ENCODE measurements around the gene ZNF624.
A peak's percentile ranks its signal among the peaks of the same experiment; 100 is the strongest.

Gene ZNF624

DNA sequence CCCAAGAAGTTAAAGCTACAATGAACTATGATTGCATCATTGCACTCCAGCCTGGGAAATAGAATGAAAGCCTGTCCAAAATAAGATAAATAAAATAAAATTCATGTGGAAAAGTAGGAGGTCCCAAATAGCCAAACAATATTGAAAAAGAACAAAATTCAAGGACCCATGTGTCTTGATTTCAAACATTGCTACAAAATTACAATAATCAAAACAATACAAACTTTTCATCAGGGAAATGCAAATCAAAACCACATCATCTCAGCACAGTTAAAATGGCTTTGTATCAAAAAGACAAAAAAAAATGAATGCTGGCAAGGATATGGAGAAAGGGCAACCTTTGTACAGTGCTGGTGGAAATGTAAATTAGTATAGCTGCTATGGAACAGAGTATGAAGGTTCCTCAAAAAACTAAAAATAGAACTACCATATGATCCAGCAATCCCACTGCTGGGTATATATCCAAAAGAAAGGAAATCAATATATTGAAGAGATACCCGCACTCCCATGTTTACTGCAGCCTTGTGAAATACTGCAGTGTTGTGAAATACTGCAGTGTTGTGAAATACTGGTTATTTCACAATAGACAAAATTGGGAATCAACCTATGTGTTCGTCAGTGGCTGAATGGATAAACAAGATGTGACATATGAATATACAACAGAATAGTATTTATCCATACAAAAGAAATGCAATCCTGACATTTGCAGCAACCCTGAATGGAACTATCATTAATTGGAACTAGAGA is 60.1 kb downstream of the ZNF624 start:
- DNase-seq: no peak

DNA sequence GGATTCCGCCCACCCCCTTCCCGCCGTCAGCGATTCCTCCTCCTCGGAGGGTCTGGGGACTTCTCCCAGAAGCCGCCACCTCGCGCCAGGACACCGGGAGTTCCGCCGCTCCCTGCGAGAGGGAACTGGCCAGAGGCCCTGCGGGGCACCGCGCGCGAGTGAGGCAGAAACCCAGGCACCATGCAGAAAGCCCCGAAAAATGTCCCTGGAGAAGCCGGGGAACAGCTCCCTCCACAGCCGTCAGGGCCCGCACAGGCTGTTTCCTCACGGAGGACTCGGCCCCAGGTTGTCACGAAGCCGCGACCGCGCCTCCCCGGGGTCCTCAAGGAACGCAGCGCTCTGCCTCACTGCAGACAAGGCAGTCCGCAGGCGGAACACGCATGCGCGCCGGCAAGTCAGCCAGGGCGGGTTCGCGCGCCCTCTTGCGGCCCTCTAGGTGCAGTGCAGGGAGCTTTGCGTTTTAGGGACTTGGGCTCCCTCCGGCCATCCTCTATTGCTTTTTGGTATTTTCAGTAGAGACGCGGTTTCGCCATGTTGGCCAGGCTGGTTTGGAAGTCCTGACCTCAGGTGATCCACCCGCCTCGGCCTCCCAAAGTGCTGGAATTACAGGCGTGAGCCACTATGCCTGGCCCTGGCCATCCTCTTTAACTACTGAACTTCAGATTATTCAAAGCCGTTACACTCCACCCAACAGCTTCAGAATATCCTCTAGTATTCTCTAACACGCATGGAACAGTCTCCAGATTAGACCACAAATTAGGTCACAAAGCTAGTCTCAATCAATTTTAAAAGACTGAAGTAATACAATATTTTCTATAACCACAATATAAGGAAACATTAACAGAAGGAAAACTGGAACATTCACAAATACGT is 64.3 kb downstream of the ZNF624 start:
- DNase-seq: peak; percentile 35 to 54

DNA sequence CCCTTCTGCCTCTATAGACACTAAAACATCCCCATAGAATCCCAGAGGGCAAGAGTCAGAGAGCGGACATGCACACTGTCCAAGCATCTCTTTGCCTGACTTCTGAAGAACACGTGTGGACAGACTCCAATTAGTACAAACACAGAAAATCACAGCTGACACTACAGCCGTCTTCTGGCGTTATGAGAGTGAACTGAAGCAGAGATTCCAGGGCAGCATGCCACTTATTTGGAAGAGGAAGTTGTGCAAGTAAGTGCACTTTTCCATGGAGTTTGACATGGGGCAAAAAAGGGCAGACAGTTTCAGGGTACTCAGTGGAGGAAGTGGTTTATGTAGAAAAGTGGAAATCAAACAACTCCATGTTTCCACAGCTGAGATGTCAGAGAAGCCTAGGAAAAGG is 67.9 kb downstream of the ZNF624 start:
- DNase-seq: no peak

DNA sequence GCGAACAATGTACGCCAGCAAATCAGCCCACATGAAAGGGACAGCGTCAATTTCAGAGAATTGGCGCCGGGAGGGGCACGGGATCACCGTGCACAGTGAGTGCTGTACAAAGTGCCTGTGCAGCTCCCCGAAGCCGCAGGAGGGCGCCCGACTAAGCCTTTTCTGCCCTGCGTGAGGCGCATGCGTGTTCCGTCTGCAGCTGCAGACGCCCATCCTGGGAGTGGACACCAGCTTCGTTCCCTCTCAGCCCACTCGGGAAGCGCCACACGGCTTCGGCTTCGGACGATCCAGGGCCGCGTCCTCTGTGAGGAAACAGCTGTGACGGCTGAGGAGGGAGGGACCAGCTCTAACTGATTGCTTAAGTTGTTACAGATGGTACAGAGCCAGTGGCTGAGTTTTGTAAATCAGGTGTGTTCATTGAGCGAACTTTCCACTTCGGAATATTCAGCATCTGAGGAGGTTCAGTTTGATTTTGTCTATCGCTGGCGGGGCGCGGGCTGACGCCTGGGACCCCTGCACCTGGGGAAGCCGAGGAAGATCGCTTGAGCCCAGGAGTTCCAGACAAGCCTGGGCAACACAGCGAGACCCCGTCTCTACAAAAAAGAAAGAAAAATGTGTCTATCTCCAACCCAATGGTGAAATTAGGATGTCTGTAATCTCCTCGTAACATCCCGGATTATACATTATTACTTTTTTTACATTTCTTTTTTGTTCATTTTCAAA is 69.2 kb downstream of the ZNF624 start:
- no peak for DNase-seq

DNA sequence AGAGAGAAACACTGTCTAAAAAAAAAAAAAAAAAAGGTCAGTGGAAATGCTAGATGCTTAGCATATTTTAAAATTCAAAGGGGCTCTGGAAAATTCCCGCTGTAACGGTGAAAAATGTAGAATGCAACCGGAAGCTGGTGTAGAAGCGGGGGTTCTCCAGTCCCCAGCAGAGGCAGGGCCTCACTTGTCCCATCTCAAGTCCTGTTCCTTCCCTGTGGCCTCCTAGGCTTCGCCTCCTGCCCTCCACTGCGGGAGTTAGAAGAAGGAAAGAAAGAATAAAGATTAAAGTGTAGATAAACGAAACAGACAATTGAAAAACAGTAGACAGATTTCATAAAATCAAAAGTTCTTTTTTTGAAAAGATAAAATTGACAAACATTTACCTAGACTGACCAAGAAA is 69.9 kb downstream of the ZNF624 start:
- DNase-seq: no peak

DNA sequence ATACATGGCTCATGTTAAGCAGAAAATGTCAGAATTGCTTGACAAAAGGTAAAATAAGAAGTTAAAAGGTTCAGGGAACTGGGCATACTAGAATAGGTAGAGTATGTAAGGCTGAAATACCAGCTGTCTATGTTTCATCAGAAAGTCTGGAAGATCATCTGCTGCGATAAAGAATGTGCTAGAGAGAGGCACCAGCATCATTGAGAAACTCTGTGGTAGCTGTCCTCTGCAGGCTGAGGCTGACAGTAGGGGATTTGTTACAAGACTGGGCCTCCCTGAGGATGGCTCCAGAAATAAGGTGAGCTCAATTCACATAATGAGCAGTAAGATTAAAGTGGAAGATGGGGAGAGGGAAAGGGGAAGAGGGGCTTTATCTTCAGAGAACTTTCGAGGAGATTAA is 80.2 kb downstream of the ZNF624 start:
- DNase-seq: no peak
